Measurements from ENCODE around the gene MTG1.

- TF ChIP-seq CTCF (IDR thresholded peaks at IDR 0.05): no peak
- TF ChIP-seq POLR2A (IDR thresholded peaks at IDR 0.05): no peak
Measured at GRCh38 chr10:133415752-133416151, 21.8 kb downstream of the MTG1 start.
